ENCODE data around the gene DAB1. TPM values are rescaled to one million over a fixed set of nuclear protein-coding genes. Genes with fewer than 3 reads are reported as not detected.

DAB1 gene
- total RNA-seq, 1 donor from 2014 or later, result not detected

DNA sequence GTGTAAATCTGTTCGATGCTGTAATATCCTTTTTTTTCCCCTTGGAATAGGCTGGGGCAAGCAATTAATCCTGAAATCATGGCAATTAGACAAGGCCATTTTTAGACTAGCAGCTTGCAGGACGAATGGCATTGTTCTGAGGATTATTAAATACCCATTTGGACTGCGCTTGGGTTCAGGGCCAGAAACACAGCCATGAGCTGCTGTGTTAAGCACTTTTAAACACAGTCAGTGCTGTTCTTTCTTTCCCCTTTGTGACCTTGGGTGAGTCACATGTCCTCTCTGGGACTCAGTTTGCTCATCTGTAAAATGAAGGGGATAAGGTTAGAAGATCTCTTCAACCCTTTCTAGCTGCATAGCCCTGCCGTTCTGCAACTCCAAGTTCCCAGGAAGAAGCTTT is 399.4 kb downstream of the DAB1 start:
- Mint-ChIP-seq H3K36me3 (ENCODE audit: low read depth) (no peaks in the 10 kb centered on the region), H3K27ac (ENCODE audit: unreplicated experiment) (no peak overlapping the region), H3K4me3 (ENCODE audit: unreplicated experiment) (no peak overlapping the region), H3K9me3 (ENCODE audit: low read depth) (no peaks in the 10 kb centered on the region), H3K4me1 (ENCODE audit: low read depth) (no peaks in the 10 kb centered on the region), H3K27me3 (ENCODE audit: low read depth) (peaks cover 7% of the 10 kb centered on the region)
- TF ChIP-seq, protein P1, sequence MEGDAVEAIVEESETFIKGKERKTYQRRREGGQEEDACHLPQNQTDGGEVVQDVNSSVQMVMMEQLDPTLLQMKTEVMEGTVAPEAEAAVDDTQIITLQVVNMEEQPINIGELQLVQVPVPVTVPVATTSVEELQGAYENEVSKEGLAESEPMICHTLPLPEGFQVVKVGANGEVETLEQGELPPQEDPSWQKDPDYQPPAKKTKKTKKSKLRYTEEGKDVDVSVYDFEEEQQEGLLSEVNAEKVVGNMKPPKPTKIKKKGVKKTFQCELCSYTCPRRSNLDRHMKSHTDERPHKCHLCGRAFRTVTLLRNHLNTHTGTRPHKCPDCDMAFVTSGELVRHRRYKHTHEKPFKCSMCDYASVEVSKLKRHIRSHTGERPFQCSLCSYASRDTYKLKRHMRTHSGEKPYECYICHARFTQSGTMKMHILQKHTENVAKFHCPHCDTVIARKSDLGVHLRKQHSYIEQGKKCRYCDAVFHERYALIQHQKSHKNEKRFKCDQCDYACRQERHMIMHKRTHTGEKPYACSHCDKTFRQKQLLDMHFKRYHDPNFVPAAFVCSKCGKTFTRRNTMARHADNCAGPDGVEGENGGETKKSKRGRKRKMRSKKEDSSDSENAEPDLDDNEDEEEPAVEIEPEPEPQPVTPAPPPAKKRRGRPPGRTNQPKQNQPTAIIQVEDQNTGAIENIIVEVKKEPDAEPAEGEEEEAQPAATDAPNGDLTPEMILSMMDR (IDR thresholded peaks at IDR 0.05), result no peak
- DNase-seq (ENCODE audit: low spot score), result no peak

DNA sequence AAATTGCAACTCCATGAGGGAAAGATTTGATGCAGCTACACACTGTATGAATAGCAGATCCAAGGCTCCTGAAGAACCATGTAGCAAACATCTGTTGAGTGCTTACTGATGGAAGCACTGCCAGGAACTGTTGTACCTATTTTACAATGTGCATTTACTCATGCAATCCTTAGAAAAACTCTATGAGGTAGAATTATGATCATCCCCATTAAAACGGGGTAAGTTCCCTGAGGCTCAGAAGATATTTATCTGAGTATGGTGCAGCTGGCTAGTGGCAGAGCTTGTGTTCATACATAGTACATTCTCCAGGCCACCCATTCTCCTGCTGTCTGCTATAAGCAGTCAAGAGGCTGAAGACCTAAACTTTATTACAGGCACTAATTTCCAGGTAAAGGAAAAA is 403.6 kb downstream of the DAB1 start:
- TF ChIP-seq, protein P1 (IDR thresholded peaks at IDR 0.05), result no peak
- Mint-ChIP-seq H3K36me3 (ENCODE audit: low read depth) (no peaks in the 10 kb centered on the region), H3K27me3 (ENCODE audit: low read depth) (peaks cover 5% of the 10 kb centered on the region), H3K9me3 (ENCODE audit: low read depth) (no peaks in the 10 kb centered on the region), H3K4me1 (ENCODE audit: low read depth) (no peaks in the 10 kb centered on the region), H3K27ac (ENCODE audit: unreplicated experiment) (no peak overlapping the region), H3K4me3 (ENCODE audit: unreplicated experiment) (no peak overlapping the region)
- DNase-seq (ENCODE audit: low spot score), result no peak

- no peak overlapping the region for H3K27ac Mint-ChIP-seq (ENCODE audit: unreplicated experiment)
- TF ChIP-seq, protein P1 (IDR thresholded peaks at IDR 0.05), result no peak
- H3K4me3 Mint-ChIP-seq (ENCODE audit: unreplicated experiment), result no peak overlapping the region
These were observed 404.5 kb downstream of the DAB1 start for GRCh38 chr1:57019236-57019839.

DNA sequence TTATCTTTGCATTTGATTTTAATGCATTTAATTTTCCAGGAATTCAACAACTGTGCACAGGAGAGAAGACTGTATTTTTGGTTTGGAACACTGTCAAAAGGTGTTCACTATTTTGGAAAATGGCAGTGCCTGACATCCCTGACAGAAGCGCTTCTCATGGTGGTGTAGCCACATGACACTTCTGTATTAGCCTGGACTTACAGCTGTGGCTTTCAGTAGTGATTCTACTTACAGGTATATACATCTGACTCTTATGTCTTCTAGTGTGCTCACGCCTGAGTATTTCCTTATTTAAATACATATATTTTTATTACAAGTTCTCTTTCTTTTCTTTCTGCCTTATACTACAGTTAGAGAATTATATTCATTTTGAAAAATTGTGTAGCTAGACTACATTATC is 405.7 kb downstream of the DAB1 start:
- Mint-ChIP-seq H3K4me1 (ENCODE audit: low read depth) (no peaks in the 10 kb centered on the region), H3K4me3 (ENCODE audit: unreplicated experiment) (no peak overlapping the region), H3K27ac (ENCODE audit: unreplicated experiment) (no peak overlapping the region), H3K27me3 (ENCODE audit: low read depth) (no peaks in the 10 kb centered on the region), H3K36me3 (ENCODE audit: low read depth) (no peaks in the 10 kb centered on the region), H3K9me3 (ENCODE audit: low read depth) (no peaks in the 10 kb centered on the region)
- DNase-seq (ENCODE audit: low spot score), result no peak
- TF ChIP-seq, protein P1 (IDR thresholded peaks at IDR 0.05), result no peak

More at GRCh38 chr1:57019236-57019839, 404.5 kb downstream of the DAB1 start:
- no peaks in the 10 kb centered on the region for H3K36me3 Mint-ChIP-seq (ENCODE audit: low read depth)
- DNase-seq (ENCODE audit: low spot score), result no peak
- H3K4me1 Mint-ChIP-seq (ENCODE audit: low read depth), result no peaks in the 10 kb centered on the region
- H3K27me3 Mint-ChIP-seq (ENCODE audit: low read depth), result peaks cover 3% of the 10 kb centered on the region
- no peaks in the 10 kb centered on the region for H3K9me3 Mint-ChIP-seq (ENCODE audit: low read depth)

DNA sequence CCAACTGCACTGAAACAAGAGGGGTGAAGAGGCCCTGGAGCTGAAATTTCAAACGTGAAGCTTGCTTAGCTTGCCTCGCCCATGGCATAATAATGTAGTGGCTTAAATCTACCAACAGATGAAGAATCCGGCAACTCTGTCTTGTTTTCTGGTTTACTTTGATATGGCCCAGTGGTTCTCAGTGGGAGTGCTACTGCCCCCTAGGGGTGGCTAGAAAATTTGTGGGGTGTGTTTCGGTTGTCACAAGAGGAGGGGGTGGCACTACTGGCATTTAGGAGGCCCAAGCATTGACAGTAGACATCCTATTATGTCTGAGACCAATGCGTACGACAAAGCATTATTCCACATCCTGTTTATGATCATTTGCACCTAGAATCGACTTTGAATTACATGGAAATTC is 406.1 kb downstream of the DAB1 start:
- no peaks in the 10 kb centered on the region for H3K4me1 Mint-ChIP-seq (ENCODE audit: low read depth)
- H3K4me3 Mint-ChIP-seq (ENCODE audit: unreplicated experiment), result no peak overlapping the region
- no peaks in the 10 kb centered on the region for H3K9me3 Mint-ChIP-seq (ENCODE audit: low read depth)
- TF ChIP-seq, protein P1 (IDR thresholded peaks at IDR 0.05), result peak; percentile 33
- H3K27me3 Mint-ChIP-seq (ENCODE audit: low read depth), result no peaks in the 10 kb centered on the region
- no peak overlapping the region for H3K27ac Mint-ChIP-seq (ENCODE audit: unreplicated experiment)
- no peak for DNase-seq (ENCODE audit: low spot score)
- no peaks in the 10 kb centered on the region for H3K36me3 Mint-ChIP-seq (ENCODE audit: low read depth)
